ENCODE data around the gene MEX3A.
"Not testable (repeated sequence)": the region's sequence is repeated elsewhere in the genome, so short reads cannot be mapped to it uniquely, and the experiment has no call there.

MEX3A gene

DNA sequence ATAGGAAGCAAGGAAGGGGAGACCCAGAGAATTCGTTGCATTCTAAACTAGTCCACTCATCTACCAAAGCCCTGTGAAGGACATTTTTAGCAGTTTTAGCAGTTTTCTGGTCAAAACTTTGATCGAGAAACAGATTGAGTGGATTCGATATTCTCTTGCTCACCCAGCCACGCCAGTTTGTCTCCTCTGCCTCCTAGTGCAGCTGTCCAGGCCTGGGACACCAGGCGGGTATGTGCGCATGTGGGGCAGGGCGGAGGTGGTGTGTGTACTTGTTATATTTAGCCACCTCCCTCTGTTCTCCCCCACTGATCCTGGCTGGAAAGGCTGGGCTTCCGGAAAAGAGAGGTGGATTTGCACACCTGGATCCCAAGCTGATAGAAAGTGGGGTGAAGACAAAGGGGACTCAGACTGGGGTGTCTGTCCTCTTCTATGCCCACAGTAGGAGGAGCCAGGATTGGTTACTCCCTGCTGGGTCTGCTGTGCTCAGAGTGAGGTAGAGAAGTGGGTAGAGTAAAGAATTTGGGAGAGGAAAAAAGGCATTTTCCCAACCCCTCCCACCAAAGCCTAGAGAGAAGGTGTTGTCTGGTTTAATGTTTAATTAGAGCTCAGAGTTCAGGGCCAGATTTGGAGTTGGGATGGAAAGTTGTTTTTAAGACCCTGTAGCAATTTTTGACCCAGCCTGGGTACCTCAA lies 36.1 kb upstream of the MEX3A start:
- DNase-seq: no peak

GRCh38 chr1:156117414-156118176 lies 35.3 kb upstream of the MEX3A start:
- no peak for DNase-seq

DNA sequence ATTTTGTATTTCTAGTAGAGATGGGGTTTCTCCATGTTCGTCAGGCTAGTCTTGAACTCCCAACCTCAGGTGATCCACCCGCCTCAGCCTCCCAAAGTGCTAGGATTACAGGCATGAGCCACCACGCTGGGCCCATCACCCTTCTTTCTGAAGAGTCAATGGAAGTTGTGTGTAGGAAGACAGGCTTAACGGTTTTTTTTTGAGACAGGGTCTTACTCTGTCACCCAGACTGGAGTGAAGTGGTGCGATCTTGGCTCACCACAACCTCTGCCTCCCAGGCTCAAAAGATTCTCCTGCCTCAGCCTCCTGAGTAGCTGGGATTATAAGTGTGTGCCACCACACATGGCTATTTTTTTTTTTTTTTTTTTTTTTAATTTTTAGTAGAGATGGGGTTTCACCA lies 34.5 kb upstream of the MEX3A start:
- not testable (repeated sequence) for DNase-seq

GRCh38 chr1:156115514-156116374 lies 33.5 kb upstream of the MEX3A start:
- DNase-seq: no peak

GRCh38 chr1:156114919-156115513 lies 32.8 kb upstream of the MEX3A start:
- peak; percentile 75 for DNase-seq

DNA sequence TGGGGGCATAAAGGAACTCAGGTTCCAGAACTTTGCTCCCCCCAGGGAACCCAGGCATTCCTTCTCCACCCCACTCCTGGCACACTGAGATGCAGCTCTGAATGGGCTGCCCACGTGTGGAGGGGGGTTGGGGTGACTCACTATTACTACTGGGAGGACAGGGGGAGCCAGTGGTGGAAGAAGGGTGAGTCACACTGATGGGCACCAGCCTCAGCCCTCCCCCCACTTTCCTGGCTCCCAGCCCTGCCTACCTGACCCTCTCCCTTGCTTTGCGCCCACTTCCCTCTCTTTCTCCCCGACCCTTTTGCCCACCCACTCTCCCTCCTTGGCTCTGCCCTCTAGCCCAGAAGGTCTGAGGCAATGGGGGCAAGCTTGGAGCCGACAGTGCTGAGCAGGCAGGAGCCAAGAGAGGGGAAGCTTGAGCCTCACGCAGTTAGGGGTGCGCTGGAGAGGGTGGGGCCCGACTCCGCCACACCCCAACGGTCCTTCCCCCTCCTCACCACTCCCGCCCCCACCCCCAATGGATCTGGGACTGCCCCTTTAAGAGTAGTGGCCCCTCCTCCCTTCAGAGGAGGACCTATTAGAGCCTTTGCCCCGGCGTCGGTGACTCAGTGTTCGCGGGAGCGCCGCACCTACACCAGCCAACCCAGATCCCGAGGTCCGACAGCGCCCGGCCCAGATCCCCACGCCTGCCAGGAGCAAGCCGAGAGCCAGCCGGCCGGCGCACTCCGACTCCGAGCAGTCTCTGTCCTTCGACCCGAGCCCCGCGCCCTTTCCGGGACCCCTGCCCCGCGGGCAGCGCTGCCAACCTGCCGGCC lies 32.0 kb upstream of the MEX3A start, which contains the start of gene LMNA:
LMNA (plus strand) TSS at position 611 of the 818 bp plus-strand sequence. CDS start 208 bp downstream, outside the sequence.
- peak; percentile 91 for DNase-seq

- DNase-seq: no peak
Measured at GRCh38 chr1:156113282-156113950, 31.2 kb upstream of the MEX3A start.

- DNase-seq: no peak
Measured at GRCh38 chr1:156112276-156113137, 30.2 kb upstream of the MEX3A start.

GRCh38 chr1:156111355-156111962 lies 29.2 kb upstream of the MEX3A start:
- DNase-seq: no peak

- DNase-seq: no peak
Measured at GRCh38 chr1:156110252-156110651, 28.0 kb upstream of the MEX3A start.

- no peak for DNase-seq
Measured at GRCh38 chr1:156108664-156109241, 26.5 kb upstream of the MEX3A start.

DNA sequence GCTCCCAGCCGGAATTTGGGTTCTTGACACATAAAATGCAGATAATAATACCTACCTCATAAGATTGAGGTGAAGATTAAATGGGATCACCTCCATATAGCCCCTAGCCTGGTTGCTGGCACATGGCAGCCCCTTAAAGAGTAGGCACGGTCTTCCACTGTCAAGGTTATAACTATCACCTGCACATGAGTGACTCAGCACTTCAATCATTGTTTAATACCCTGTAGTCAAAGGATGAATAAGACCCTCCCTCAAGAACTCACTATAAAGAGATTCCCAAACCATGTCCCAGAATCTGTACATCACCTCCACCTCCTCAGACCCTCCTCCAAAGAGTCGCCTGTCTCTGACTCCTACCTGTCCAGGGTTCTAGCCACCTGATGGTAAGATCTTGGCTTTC lies 25.8 kb upstream of the MEX3A start:
- DNase-seq: no peak

DNA sequence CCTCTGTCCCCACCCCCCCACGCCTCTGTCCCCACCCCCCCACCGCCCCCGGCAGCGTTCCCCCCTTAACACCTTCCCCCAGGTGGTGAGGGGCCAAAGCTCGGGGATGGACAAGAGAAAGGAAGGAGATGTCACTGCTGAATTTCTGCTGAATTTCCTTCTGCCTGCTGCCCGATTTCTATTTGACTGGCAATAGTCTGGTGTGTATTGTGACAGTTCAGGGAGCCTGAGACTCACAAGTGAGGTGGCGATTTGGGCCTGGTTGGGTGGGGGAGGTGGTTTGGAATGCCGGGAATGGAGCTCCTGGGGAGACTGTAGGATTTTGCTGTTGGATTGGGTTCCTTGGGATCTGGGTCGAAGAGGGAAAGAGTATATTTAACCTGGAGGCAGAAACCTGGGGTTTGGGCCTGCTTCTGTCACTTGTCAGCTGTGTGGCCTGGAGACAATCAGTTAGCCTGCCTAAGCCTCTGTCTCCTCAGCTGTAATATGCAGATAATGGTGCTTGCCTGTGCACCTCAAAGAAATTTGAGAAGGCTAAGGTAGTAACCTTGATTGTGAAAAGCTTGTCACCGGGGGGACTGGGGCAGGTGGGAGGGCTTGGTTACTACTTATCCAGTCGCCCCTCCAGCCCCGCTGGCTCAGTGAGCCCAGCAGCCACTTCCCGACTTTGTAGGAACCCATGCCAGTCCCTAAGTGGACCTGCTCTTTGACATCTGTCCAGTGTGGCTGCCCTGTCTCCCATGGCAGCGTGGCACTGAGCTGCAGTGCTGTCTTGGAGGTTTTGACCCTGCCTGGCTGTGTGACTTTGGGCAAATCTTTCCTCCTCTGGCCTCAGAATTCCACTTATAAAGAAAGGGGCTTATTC lies 24.6 kb upstream of the MEX3A start:
- no peak for DNase-seq

GRCh38 chr1:156104861-156105832 lies 22.9 kb upstream of the MEX3A start:
- no peak for DNase-seq

- DNase-seq: no peak
Measured at GRCh38 chr1:156104065-156104810, 22.0 kb upstream of the MEX3A start.

- DNase-seq: no peak
Measured at GRCh38 chr1:156103521-156103947, 21.3 kb upstream of the MEX3A start.

All from activated CD8-positive, alpha-beta memory T cell treated with anti-CD3 and anti-CD28 coated beads for 24 hours (primary cell).